ENCODE data around the gene C6orf136.

C6orf136 gene

GRCh38 chr6:30615958-30616810, 30.7 kb upstream of the C6orf136 start:
- no peak for DNase-seq (ENCODE audit: low spot score)

- DNase-seq (ENCODE audit: low spot score) = peak; percentile 99
Observed at GRCh38 chr6:30616811-30617564, 29.9 kb upstream of the C6orf136 start, which contains the start of gene PPP1R10. TSS of gene PPP1R10 (minus strand) at chr6:30617243. CDS start at chr6:30609944, 7,299 bp downstream.

GRCh38 chr6:30617565-30618269, 29.2 kb upstream of the C6orf136 start, which contains the start of gene MRPS18B:
TSS of gene MRPS18B (plus strand) at chr6:30617840. CDS start at chr6:30617866, 26 bp downstream.
- DNase-seq (ENCODE audit: low spot score) = peak; percentile 95

GRCh38 chr6:30618270-30618797, 28.6 kb upstream of the C6orf136 start:
- DNase-seq (ENCODE audit: low spot score) = no peak

- no peak for DNase-seq (ENCODE audit: low spot score)
Observed at GRCh38 chr6:30619561-30619960, 27.4 kb upstream of the C6orf136 start.

- no peak for DNase-seq (ENCODE audit: low spot score)
Observed at GRCh38 chr6:30625511-30625910, 21.4 kb upstream of the C6orf136 start.

- peak; percentile 88 for DNase-seq (ENCODE audit: low spot score)
Observed at GRCh38 chr6:30626484-30627366, 20.2 kb upstream of the C6orf136 start, which contains the start of gene ATAT1. TSS of gene ATAT1 (plus strand) at chr6:30626874.

GRCh38 chr6:30635834-30636233, 11.1 kb upstream of the C6orf136 start:
- no peak for DNase-seq (ENCODE audit: low spot score)

- no peak for DNase-seq (ENCODE audit: low spot score)
Observed at GRCh38 chr6:30640481-30640880, 6.5 kb upstream of the C6orf136 start.

GRCh38 chr6:30641048-30641447, 5.9 kb upstream of the C6orf136 start:
- no peak for DNase-seq (ENCODE audit: low spot score)

GRCh38 chr6:30643656-30644055, 3.3 kb upstream of the C6orf136 start:
- no peak for DNase-seq (ENCODE audit: low spot score)

- no peak for DNase-seq (ENCODE audit: low spot score)
Observed at GRCh38 chr6:30644769-30645168, 2.2 kb upstream of the C6orf136 start.

GRCh38 chr6:30645989-30646388, 944 bp upstream of the C6orf136 start:
- DNase-seq (ENCODE audit: low spot score) = no peak

- peak; percentile 85 for DNase-seq (ENCODE audit: low spot score)
Observed at GRCh38 chr6:30647242-30648116, 546 bp downstream of the C6orf136 start.

GRCh38 chr6:30651143-30651542, 4.2 kb downstream of the C6orf136 start:
- no peak for DNase-seq (ENCODE audit: low spot score)

GRCh38 chr6:30654798-30655742, 8.1 kb downstream of the C6orf136 start:
- DNase-seq (ENCODE audit: low spot score) = no peak

GRCh38 chr6:30655743-30656094, 8.8 kb downstream of the C6orf136 start:
- DNase-seq (ENCODE audit: low spot score) = no peak

GRCh38 chr6:30656513-30656912, 9.6 kb downstream of the C6orf136 start:
- no peak for DNase-seq (ENCODE audit: low spot score)

GRCh38 chr6:30657454-30657853, 10.5 kb downstream of the C6orf136 start:
- DNase-seq (ENCODE audit: low spot score) = no peak
